GM18873 (cell line): ENCODE measurements around the gene TFEB.

Source experiments
- ATAC-seq: cut with Tn5 transposase; IDR thresholded peaks from one replicate; pipeline ENCODE4 v1.9.1; 2021; ENCODE audit warnings: mild to moderate bottlenecking, moderate library complexity, moderate number of reproducible peaks; ENCODE audit not compliant: unreplicated experiment, low FRiP score

The TFEB gene

DNA sequence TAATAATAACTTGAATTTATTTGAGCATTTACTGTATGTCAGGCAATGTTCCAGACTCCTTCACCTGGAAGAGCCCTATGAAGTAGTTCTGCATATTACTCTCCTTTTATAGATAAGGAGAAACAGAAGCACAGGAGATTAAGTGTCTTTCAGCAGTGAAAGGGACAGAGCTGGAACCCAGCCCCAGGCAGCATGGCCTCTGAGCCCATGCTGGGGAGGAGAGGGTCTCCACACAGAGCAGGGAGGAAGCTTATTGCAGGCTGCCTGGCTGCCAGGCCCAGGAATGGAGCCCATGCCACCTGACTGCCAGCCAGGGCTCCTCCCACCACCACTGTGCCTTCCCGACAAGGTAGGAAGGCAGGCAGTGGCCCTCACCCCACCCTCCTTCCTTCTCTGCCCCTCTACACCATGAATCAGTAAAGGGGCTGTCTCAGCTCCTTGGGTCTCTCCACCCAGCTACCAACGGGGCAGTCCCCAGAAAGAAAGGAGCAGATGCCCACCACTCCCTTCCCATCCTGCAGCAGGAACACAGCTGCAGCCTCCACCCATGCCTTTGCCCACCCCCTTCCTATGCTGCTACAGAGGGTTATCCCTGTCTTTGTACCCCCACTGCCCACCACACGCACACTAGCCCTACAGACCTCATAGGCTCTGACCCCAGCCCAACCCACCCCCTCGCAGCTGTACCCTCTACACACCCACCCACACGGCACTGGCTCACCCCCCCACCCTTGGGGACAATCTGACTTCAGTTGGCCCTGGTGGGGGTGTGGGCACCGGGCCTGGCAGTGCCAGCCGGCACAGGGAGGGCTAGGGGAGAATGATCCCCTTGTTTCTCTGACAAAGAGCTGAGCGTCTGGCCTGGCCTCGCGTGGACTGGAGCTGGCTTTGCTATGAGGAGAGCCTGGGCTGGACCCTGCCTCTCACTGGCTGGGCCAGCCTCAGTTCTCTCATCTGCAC is 41.8 kb downstream of the TFEB start:
- no peak for ATAC-seq

DNA sequence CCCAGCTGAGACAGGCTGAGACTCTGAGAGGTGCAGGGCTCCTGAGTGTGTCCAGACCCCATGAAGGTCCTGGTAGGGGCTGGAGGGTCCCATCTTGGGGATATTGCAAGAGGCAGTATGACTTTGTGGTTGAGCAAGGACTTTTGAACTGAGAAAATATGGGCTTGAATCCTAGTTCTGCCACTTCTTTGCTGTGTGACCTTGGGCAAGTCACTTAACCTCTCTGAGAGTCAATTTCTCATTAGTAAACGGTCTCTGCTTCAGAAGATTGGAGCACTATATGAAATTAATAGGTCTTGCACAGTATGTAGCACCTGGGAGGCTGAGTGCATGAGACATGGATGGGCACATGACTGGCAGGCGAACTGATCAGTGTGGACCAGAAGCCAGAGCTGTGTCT is 42.7 kb downstream of the TFEB start:
- no peak for ATAC-seq

DNA sequence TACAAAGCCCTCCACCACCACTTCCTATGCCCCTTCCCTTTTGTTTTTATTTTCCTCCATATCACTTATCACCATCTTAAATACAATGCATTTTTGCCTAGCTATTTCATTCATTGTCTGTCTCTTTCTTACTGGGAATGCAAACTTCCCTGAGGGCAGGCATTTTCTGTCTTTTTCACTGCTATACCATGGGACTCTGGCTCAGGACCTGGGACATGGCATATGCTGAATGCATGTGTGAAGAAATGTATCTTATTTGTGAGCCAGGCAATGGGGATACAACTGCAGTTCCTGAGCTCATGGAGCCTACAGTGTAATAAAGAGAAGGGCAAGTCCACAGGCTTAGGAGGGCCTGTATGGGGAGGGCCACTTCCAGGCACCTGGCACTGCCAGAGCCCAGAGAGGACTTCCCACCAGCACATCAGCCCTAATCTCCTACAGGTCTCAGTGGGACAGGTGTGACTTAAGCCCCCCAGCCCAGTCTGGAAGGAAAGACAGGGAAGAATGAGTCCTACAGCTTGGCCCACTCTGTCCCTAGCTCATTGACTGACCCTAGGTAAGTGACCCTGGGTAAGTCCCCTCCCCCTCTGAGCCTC is 43.2 kb downstream of the TFEB start:
- ATAC-seq: no peak

DNA sequence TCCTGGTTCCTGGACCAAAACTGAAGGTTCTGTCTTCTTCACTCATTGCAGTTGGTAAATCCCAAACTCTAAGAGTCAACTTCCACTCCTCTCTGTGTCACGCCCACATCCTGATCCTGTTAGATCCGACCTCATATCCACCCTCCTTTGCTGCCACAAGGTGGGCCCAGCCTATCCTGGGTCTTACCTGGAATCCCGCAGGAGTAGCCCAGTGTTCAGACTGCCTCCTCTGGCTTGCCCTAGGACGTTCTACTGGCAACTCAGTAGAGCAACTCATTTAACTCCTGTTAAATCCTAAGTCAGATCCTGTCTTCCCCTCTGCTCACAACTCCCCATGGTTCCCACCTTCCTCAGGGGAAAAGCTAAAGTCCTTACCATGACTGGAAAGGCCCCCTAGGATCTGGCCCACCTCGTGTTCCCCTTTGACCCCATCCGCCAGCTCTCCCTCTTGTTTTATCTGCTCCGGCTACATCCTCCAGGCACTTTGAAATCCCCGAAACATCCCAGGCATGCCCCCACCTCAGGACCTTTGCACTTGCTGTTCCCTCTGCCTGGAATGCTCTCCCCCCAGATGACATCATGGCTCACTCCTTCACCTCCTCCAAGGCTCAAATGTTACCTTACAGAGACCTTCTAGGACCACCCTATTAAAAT is 43.9 kb downstream of the TFEB start:
- ATAC-seq: no peak

DNA sequence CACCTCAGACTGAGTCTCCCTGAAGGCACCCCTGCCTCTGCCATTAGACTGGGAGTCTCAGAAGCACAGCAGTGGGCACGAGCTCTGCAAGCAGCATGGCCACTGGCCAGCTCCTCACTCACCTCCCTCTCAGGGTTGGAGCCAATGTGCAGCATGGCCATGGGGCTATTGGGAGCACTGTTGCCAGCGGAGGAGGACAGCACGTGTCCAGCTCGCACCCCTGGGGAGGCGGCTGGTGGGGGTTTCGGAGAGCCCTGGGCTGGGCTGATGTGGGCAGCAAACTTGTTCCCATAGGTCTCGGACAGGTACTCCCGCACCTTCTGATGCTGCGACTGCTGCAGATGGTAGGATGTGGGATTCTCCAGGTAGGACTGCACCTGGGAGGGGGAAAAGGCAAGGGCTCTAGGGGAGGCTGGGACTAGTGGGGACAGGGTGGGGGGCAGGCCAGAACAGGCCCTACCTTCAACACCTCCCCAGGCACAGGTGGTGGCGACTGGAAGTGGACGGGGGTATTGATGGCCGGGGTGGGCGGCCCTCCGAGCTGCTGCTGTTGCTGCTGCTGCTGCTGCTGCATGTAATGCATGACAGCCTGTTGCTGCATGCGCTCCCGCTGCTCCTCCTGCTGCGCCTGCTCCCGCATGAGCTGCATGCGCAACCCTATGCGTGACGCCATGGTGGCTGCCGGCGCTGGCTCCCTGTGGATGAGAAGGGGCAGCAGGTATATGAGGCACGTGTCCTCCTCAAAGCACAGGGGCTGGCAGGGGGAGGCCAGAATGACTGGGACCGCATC is 44.7 kb downstream of the TFEB start:
- ATAC-seq: no peak

DNA sequence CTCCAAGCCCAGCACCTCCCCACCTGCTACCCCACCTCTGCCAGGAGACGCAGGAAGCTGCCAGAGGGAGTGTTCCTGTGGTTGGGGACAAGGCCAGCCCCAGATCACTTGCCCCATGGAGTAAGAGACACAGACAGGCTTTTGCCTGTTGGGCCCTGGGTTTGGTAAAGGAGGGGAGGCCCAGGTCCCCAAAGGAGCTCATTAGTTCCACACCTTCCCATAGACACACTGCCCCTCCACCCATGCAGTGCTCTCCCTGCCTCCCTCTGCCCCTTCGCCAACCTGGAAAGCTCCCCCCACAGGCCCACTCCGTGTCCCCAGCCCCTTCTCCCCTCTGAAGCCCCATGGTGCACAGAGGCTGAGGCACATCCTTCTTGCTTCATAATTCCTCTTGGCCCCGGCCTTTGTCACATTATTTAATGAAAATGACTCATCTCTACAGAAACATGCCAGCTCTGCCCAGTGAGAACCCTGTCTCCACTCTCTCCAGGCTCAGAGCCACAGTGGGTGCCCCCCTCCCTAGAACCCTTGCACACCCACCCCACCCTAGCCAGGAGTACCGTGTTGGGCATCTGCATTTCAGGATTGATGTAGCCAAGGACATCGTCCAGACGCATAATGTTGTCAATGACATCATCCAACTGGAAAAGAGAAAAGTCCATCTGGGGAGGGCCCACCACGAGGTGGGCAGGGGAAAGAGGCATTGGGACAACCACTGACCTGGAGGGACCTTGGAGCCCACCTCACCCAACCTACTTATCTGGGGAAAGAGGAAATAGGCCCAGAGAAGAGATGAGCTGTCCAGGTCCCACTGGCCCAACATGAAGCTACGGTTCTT is 46.0 kb downstream of the TFEB start:
- no peak for ATAC-seq

DNA sequence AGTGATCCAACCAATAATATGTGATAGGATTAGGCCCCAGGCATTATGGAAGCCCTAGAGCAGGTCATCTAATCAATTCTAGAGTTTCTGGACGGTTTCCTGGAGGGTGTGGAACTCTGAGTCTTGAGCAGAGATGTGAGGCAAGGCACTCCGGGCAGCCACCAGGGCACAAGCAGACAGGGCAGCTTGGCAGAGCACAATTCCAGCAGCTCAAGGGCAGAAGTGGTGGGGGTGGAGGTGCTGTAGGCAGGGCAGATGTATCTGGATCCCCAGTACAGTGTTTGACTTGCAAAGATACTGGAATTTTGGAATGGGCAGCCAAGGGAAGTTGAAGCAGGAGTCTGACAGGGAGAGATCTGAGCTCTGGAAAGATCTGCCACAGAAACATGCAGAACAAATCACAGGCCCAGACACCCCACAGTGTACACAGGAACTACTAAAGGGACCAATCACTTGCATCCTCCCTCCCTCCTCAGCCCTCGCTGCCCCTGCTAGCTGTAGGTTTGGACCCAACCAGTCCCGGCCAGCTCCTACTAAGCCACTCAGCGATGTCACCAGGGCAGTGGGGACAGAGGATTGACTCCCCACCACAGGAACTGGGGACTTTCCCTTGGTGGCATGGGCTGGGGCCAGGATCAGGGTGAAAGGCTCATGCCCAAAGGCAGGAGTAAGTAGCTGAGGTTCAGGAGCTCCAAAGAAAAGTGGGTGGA is 47.0 kb downstream of the TFEB start:
- ATAC-seq: no peak

DNA sequence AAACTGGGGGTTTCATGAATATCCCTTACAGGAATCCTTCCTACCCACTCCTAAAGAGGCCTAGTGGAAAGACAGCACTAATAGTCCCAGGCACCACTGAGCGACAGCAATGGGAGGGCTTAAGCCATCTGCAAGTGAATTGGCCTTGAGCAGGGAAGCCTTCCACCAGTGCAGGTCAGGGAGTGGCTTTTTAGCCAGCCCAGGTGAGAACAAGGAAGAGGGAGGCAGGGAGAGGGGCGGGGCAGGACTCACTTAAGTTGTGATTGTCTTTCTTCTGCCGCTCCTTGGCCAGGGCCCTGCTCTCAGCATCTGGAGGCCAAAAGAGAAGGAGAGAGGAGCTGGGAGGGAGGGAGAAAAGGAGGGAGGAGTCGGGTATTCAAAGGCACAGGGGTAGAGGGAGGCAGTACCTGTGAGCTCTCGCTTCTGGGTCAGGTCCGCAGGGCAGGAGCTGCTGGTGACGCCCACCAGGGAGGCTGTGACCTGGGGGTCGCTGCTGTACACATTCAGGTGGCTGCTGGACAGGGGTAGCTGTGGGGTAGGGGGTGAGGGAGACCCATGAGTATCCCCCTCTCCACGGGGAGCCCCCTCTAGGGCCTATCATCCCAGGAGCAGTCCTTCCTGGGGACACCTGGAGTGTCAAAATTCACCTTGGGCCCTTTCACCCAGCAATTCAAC is 47.8 kb downstream of the TFEB start:
- no peak for ATAC-seq

DNA sequence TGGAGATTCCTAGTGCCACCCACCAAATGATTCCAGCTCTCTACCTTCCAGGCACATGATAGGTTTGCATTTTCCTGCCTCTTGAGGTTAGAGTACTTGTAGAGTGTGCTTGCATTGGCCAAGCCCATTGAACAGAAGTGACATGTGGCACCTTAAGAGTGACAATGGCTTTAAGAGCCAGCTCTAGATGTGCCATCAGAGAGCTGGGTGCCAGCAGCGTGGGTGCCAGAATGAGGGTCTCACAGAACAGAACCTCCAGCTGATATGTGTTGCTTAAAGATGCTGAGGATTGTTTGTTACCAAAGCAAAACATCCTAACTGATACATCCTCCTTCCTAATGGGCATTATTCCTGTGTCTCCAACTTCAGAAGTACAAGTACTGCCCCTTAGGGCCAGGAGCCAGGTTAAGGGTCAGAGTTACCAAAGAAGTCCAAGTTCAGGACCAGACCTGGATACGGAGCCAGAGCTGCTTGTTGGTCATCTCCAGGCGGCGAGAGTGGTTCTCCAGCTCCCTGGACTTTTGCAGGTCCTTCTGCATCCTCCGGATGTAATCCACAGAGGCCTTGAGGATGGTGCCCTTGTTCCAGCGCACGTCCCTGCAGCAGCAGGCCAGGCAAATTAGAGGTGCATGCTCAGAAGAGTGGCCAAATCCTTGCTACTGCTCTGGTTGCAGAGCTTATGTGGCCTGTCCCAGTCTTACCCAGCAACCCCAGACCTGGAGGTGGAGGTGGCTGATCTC is 49.6 kb downstream of the TFEB start:
- ATAC-seq: no peak

DNA sequence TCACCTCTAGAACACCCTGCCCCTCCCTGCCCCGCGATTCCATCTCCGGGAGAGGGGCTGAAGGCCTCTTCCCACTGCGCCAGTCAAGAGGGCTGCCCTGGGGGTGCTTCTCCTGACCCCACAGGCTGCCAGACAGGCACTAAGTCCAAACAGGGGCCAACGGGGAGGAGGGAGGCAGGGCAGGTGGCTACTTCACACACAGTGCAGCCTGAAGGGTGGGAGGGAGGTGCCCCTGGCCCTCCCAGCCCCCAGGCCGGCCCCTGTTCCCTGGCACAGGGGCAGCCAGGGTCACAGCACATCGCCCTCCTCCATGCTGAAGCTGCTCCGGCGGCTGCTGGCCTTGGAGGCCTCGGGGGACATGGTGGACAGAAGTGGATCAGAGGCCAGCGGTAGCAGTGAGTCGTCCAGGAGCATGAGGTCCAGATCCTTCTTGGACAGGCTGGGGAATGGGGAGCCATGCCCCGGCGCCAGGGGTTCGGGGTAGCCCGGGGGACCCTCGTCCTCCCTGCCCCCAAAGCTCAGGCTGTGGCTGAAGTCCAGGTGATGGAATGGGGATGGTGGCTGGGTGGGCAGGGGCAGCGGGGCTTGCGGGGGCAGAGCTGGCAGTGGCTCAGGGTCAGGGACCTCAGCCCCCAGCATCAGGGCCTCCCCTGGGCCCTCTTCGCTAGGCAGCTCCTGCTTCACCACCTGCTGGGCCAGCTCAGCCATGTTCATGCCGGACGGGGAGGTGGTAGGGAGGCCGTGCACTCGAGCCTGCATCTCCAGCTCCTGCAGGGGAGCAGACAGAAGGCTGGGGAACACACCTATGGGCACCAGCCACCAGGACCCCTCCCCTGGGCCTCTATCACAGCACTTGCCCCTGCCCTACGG is 50.9 kb downstream of the TFEB start:
- no peak for ATAC-seq

DNA sequence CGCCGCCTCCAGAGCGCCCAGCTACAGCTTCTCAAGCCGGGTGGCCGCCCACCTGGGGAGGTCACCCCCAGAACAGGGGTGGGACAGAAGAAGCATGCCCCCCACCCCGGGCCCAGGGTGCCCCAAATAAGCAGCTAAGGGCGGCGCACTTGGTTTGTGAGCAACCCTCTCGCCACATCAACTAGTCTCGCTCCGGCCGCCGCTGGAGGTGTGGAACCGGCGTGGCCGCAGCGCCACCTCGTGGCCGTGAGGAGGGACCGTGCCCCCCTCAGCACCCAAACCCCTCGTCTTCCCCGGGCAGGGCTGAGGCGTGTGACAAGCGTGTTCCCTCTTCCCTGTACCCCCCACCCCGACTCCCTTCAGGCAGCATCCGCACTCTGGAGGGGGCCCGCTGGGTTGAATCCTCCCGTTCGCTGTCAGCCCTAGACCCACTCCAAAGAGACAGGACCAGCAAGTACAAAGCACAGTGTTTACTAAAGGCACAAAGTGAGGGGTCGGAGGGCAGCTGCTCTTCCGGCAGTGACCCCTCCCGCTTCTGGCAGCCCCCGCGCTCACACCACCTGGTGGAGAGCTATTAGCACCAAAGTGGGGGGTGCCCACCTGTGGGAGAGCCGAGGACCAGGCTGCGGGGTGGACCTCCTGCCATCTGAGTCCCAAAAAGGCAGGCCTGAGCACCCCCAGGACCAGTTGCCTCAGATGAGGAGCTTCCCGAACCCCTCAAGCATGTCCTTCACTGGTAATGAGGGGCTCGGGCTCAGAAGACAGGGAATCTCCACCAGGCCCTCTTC is 51.7 kb downstream of the TFEB start:
- ATAC-seq: no peak

DNA sequence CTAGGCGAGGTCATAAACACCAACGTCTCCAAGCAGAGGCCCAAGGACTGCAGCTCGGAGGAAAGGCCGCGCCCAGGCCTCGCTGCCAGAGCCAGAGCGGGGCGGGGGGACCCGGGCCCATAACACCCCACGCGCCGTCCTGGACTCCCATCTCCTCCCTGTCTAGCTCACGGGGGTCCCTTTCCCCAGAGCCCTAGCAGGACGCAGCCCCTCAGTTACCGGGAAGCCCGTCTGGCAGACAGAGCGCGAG is 52.2 kb downstream of the TFEB start:
- ATAC-seq: no peak

DNA sequence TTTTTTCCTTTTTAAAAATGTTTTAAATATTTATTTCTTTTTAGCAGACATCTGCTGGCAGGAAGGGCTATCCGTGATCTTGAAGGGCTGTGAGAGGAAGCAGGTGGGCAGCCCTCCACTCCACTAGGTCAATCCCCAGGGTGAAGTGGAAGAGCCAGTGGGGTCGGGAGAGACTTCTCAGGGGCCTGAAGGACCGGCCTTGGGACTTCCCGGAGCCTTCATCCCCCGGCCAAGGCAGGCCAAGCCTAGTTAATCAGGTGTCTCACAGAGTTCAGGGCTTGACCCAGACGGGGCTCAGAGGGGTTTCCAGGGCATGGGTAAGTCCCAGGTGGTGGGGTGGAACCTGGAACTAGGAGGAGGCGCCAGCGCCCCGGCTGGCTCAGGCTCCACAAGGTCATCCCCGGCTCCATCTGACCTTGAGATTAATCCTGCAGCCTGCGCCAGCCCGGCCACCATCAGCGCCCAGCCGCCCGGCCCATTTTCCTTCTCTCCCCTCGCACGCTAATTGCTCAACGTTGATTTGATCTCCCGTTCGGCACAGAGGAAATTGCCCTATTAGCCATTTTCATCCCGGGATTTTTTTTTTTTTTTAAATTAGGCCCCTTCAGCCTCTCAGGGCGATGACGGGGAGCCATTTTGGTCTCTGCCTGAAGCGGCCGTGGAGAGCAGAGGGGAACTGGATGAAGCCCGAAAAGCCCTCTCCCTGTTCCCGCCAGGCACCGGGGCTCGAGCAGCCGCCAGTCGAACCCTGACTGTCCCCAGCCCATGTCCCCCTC is 52.7 kb downstream of the TFEB start:
- no peak for ATAC-seq

DNA sequence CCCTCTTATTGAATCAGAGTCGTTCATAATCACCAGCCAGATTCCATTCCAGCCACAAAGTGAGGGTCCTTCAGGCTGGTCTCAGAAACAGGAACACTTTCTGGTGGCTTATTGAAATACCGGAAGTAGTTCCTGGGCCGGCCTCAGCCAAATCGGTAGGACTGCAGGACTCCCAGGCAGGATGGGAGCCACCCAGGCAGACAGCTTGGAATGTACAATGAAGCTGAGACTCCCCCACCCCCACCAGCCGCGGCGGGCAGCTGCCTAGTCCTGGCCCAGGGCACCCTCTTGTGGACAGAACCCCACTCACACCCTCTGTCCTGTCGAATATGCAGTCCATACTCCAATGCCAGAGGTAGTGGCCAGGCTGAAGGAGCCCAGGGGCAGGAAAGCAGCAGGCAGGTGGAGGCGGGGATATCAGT is 53.3 kb downstream of the TFEB start:
- no peak for ATAC-seq

DNA sequence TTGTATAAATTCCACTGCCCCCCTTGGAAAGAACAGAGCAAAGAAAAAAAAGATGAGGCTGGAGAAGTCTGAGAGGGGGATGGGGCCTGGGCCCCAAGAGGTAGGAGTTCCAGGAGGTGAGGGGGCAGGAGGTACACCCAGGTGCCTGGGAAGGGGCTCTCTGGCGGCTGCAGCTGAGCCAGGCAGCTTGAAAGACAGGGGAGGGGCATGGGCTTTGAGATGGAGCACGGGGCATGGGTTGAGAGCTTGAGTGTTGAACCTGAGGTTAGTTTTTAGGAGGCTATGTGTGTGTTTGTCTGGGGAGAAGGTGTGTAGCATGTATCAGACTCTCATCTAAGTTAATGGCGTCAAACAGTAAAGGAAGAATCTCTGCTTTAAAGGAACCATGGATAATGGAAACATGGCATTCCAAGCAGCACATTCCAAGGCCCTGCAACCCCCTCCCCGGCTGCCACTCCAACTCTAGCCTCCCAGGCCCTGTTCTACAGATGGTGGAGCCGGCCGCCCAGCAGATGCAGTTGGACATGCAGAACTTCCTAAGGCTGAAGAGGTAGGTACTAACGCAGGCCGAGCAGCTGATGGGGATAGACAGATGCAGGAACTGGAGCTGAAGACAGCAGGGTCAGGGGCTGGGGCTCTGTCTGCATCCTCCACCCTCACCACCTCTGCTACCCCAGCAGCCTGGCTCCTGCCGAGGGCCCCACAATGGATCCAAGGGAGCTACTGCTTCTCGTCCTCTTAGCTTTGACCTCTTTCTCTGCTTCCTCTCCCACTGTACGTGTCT is 55.0 kb downstream of the TFEB start:
- ATAC-seq: no peak
